HCT116 (cell line): ENCODE results near the gene DOP1B.

Source experiments
- JUND ChIP-seq: IDR thresholded peaks from 2 replicates; pipeline ENCODE4 v1.6.1; 2012
- TF ChIP-seq, protein P1 (sequence below), 3 experiments: fragments of 200-600 bp in 1 of 3; sonication (generic) in 1 of 3; IDR thresholded peaks in 2 of 3; conservative IDR thresholded peaks in 1 of 3; 2 replicates each; pipeline ENCODE4 v1.5.1; 2012 to 2017; ENCODE audit warnings: low read depth in 2 of 3, low read length in 2 of 3, antibody characterized with exemption in 1 of 3, borderline replicate concordance in 1 of 3, control low read depth in 1 of 3, mild to moderate bottlenecking in 1 of 3, mixed read lengths in 1 of 3, mixed run types in 1 of 3, moderate library complexity in 1 of 3; ENCODE audit not compliant: insufficient read depth in 1 of 3

DNA sequence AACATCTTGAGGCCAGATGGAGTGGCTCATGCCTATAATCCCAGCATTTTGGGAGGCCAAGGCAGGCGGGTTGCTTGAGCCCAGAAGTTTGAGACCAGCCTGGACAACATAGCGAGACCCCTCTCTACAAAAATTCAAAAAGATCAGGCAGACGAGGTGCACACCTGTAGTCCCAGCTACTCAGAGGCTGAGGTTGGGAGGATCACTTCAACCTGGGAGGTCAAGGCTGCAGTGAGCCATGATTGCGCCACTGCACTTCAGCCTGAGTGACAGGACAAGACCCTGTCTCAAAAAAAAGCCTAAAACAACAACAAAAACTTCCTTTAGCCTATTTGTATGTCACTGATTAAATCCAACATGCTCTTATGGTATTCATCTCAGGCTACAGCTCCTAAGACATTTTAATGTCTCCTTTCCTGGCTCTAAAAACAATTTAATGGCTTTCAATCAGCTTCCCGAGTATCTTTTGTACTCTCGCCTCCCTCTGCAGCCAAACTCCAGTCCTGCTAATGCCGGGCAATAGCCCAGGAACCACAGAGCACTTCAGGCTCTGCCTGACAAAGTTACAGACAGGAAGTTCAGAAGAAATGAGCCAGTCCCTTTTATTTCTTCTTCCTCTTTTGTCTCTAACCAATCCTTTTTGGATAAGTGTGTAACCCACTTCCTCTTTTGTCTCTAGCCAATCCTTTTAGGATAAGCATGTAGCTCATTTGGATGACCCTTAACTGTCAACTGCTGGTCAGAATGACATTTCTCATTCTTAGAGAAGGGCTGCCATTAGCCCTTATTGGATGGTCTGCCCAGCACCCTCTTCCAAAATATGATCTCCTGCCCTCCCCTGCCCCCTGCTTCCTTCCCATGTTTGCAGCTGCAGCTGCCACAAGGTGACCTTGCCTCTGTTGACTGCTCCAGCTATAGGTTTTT lies 6.6 kb upstream of the DOP1B start:
- TF ChIP-seq JUND, result no peak
- TF ChIP-seq, protein P1, sequence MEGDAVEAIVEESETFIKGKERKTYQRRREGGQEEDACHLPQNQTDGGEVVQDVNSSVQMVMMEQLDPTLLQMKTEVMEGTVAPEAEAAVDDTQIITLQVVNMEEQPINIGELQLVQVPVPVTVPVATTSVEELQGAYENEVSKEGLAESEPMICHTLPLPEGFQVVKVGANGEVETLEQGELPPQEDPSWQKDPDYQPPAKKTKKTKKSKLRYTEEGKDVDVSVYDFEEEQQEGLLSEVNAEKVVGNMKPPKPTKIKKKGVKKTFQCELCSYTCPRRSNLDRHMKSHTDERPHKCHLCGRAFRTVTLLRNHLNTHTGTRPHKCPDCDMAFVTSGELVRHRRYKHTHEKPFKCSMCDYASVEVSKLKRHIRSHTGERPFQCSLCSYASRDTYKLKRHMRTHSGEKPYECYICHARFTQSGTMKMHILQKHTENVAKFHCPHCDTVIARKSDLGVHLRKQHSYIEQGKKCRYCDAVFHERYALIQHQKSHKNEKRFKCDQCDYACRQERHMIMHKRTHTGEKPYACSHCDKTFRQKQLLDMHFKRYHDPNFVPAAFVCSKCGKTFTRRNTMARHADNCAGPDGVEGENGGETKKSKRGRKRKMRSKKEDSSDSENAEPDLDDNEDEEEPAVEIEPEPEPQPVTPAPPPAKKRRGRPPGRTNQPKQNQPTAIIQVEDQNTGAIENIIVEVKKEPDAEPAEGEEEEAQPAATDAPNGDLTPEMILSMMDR (IDR thresholded peaks at IDR 0.05 in 2 of 3, conservative IDR thresholded peaks at IDR 0.05 in 1 of 3; ENCODE audit: borderline replicate concordance in 1 of 3, insufficient read depth in 1 of 3, low read depth in 2 of 3, low read length in 2 of 3), result no peak
